HG02885 (cell line): ENCODE results near the gene LDLRAD3.
"Not testable (repeated sequence)": the region's sequence is repeated elsewhere in the genome, so short reads cannot be mapped to it uniquely, and the experiment has no call there.

Experiments
- ATAC-seq: cut with Tn5 transposase; IDR thresholded peaks from one replicate; pipeline ENCODE4 v1.9.1; 2021; ENCODE audit warnings: mild to moderate bottlenecking; ENCODE audit not compliant: unreplicated experiment, poor library complexity

The LDLRAD3 gene

DNA sequence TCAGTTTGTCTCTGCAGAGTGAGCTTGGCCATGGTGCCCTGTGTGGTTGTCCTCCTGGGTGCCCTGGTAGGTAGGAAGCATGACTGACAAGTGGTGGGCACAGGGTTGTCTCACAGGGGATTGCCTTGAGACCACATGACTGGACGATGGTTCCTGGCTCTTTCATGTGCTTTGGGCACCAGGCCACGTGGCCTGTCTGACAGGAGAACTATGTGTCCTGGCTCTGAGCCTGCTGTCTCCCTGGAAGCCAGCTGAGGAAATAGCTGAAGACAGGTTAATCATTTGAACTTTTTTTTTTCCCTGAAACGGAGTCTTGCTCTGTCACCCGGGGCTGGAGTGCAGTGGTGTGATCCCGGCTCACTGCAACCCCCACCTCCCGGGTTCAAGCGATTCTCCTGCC, 93.2 kb downstream of the LDLRAD3 start:
- no peak for ATAC-seq

DNA sequence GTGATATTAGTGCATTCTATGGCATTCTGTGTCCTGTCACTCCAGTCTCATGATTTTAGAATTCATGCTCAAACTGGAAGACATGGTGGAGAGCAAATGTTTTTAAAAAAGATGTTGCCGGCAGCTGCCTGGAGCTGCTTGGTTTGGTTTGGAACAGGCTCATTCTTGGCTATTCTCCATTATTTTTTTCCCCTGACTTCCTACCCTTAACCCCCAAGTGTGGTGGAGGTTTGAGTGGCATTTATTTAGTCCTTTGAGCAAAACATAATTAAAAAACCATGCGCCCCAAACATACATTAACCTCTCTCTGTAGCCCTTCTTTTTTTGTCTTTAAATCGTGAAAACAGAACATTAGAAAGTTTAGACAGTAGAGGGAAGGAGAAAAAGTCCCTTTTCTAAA, 94.7 kb downstream of the LDLRAD3 start:
- no peak for ATAC-seq

DNA sequence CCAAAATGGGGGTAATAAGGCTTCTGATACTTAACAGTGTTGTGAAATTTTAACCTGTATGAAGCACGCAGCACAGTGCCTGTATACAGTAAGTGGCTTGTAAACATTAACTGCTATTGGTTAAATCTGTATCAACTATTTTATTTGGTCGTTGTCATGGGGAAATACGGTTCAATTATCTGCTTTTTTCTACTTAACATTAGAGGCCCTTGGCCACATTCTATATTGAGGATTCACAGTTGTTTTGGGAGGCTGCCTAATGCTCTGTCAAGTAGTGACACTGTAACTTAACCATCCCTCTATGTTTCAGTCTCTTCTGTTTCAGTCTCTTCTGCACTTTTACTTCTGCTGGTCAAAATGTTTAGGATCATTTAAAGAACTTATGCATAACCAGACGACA, 95.6 kb downstream of the LDLRAD3 start:
- ATAC-seq, result no peak

DNA sequence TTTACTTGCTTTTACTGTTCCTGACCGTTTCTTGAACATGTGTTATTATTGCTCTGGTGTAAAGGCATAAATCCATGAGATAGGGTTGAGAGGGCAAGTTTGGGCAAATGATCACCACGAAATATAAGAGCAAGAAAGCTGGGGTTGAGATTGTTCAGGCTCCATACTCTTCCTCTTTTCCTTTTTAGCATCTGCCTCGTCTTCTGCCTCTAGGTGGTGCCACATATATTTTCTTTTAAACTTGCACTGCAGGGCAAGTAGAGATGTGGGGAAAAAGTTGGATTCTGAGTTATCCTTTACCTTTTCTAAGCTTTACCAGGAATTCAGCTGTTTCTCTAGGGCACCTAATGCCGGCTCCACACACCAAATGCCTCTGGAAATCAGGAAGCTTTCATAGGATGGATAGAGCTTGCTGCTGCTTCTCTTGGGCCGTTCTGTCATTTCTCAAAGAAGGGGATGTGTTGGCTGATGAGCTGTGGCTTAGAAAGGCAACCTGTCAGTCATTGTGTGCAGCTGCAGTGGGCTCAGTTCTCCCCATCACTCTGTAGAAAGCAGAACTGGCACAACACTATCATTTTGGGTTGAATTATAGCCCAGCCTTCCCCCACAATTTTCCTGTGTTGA, 98.2 kb downstream of the LDLRAD3 start:
- ATAC-seq, result no peak

DNA sequence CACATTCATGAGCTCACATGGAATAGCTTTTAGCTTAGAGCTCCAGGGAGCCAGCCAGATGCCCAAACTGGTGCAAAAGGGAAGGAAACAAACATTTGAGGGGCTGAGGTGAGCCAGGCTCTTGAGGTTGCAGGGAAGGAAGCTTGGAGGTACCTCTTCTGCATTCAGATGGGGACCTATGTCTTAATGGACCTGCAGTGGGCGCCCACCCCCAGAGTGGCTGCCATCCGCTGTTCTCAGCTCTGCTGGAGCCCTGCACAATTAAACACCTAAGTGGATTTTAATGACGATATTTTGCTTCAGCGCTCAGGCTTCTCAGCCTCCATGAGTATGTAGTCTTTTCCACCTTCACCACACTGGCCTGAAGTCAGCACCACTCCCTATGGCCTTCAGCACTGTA, 100.8 kb downstream of the LDLRAD3 start:
- ATAC-seq, result no peak

DNA sequence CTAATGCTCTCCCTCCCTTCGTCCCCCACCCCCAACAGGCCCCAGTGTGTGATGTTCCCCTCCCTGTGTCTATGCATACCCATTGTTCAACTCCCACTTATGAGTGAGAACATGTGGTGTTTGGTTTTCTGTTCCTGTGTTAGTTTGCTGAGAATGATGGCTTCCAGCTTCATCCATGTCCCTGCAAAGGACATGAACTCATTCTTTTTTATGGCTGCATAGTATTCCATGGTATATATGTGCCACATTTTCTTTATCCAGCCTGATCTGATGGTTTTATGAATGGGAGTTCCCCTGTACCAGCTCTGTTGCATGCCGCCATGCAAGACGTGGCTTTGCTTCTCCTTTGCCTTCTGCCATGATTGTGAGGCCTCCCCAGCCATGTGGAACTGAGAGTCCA, 102.1 kb downstream of the LDLRAD3 start:
- not testable (repeated sequence) for ATAC-seq

DNA sequence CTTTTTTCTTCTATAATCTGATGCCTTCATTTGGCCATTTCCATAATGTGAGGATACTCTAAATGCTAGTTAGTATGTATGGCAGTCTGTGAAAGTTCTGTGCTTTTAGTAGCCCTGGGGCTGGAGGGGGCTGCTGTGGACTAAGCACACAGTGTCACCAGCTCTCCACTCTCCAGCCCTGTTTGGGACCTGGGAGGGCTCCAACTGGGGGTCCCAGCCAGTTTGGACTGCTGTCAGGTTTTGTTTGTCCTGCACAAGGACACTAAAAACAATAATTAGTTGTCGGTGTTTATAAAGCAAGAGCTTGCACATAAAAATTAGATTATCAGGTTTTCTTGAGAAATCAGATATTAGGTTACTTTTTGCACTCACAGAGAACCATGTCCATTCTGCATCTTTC, 103.1 kb downstream of the LDLRAD3 start:
- ATAC-seq, result no peak

DNA sequence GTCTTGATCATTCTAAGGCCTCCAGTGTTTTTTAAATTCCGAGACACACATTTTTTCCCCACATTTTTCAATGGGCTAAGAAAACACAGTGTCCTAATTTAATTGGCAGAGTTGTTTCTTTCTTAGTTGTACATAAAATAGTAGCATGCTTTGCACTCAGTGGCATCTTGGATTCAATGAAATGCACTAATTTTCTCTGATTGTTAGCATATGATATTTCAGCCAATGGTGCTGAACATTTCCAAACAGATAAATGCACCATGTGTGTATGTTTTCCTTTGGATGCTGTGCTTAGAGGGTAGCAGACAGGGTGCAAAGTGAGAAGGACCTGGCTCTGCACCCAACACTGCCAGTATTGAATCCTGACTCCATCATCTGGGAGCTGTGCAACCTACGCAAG, 103.5 kb downstream of the LDLRAD3 start:
- ATAC-seq, result no peak

DNA sequence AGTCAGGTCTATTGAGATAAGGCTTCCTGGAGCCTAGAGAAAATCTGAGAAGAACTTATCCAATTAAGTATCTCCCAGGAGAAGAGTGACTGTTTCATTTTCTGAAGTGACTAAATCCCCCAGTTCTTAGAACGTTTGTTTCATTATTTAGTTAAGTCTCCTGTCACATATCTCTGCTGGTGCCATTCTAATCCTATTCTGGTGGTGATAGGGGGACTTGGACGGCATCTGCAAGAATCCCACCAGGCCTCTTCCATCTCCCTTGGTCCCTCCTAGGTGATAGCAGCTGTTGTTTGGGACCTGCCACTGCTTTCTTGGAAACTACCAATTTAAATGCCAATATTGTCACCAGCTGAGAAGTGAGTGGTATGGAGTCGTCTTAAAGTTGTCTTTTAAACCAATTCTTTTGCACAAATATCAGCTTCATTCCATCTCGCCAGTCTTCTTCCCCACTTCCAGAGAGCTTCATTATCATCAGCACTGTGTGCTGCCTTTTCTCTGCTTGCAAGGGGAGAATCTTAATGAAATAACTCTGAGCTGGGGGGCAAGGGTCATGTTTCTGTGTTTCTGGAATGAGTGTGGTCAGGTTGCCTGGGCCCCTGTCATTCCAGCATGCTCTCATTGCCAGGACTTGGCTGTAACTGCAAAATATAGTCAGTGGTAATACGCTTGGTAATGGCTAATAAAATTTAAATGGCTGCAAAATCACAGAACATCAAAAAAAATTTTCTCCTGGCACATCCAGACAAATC, 104.8 kb downstream of the LDLRAD3 start:
- ATAC-seq, result no peak

DNA sequence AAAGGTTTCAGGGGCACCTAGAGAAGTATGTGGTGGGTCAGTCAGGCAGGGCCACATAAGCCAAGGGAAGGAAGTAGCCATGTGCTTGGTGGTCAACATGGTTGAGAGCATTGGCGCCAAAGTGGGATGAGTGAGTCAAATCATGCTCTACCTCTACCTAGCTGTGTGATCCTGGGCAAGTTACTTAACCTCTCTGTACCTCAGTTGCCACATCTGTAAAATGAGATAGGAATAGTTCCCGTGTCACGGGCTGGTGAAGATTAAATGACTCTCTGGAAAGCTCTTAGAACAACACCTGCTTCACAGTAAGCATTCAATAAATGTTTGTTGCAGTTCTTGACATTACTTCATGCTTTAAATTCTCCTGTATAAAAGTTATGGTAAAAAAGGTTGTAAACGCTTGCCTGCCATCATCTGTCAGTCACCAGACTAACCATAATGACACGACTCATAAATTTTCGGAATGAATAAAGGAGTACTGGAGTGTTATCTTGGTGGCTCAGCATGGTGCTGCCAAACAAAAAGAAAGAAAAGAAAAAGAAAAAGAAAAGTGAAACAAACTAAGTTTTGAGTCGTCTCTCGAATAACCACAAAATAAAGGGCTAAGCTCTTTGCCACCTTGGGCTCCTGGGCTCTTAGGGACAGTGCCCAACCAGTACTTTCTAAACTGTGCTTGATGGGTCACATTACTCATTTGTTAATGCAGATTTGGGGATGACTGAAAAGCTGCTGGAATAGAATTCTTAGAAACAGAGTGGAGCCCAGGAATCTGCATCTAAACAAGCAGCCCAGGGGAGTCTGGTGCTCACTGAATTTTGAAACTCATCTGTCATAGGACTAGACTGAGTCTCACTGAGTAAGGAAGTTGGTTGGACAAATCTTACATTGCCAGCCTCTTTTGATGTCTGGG, 107.6 kb downstream of the LDLRAD3 start:
- ATAC-seq, result no peak

DNA sequence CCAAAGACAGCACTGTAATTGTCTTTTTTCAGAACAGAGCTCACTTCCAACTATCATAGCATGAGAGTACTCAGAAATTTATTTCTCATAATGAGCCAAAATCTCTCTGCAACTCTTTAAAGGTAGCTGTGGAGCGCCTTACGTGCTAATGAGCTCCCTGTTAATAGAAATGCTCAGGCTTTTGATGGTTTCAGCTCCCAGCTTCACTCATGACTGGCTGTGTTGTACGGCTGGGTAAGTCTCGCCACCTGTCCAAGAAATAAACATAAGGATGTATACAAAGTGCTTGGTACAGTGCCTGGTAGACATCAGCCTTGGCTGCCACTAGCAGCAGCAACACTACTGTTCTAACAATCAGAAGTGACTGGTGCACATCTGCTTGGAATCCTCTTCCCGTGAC, 109.4 kb downstream of the LDLRAD3 start:
- no peak for ATAC-seq

DNA sequence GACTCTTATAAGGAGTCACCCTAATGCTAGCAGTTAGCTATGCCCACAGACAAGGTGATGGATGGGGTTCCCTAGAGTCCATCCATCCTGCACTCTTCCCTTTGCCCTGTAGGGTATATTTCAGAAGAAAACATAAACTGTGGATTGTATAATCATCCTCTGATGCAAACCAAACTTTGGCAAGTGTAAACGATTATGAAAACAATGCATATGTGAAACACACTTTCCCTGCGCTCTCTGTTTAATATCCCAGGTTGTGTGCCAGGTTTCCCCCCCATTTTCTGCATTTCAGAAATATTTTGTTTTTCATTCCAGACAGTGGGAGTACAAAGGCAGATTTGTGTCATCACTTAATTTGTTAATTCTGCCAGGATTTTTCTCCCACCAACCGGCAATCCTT, 110.0 kb downstream of the LDLRAD3 start:
- ATAC-seq, result no peak

DNA sequence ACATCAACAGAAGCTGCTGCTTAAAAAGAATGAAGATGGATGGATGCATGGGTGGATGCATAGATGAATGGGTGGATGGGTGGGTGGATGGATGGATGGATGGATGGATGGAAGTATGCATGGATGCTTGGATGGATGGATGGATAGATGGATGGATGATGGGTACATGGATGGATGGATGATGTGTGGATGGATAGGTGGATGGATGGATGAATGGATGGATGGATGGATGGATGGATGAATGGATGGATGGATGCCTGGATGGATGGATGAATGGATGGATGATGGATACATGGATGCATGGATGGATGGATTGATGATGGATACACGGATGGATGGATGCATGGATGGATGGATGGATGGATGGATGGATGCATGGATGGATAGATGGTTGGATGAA, 110.8 kb downstream of the LDLRAD3 start:
- ATAC-seq, result no peak

DNA sequence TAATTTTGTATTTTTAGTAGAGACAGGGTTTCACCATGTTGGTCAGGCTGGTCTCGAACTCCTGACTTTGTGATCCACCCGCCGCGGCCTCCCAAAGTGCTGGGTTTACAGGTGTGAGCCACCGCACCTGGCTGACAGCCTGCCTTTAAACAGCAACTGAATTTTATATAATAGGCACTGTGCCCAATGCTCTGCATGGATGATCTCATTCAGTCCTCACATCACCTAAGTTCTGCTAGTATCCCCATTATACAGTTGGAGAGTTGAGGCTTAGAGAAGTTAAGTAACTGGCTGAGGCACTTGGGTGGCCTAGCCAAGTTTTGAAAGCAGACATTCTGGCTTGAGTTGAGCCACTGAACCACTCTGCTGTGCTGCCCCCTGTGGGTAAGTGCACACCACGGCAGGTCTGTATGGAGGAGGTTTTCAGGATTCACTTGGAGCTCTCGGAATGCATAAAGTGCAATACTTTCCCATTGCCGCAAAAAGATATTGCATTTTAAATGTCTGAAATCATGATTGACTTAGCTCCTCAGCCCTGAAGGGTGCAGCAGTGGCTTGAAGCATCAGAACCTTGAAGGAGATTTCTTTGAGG, 112.4 kb downstream of the LDLRAD3 start:
- ATAC-seq, result no peak

DNA sequence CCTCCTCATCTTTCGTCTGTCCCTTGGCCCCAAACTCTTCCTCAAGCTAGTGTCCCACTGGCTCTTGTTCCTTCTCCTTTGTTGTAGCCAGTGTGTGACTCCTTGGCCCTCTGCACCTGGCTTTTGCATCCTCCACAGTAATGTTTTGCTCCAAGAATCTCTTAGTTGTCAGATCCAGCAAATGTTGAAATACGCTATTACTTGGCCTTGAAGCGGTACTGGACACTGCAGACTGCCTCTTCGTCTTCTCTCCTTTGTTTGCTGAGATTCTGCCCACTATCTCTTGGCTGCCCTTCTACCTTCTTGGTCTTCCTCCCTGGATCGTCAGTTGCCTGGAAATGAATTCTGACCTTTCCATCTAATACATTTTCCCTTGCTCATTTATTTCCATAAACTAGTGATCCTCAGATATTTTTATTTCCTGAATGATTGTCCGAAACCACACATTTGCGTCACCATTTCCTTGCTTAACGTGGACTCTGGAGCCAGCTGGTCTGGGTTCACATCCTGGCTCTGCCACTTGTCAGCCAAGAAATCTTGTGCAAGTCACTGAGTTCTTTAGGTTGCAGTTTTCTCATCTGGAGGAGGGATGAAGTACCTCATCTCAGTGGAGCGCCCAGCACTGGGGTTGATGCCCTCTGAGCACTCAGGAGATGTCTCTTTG, 113.6 kb downstream of the LDLRAD3 start:
- ATAC-seq, result no peak

DNA sequence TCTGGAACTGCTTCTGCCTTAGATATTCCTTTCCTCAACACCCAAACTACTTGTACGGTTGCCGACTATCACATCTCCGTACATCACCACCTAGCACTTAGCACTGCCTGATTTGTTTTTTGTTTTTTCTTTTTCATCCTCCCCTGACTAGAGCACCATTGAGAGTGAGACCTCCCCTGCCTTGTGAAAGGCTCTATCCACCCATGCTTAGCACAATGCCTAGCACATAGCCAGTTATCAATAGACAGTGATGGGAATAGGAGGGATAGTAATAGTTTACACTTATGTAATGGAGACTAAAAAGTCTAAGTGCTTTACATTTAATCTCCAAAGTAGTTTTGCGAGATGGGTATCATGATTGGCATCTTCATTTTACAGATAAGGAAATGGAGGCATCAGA, 115.8 kb downstream of the LDLRAD3 start:
- ATAC-seq, result no peak

DNA sequence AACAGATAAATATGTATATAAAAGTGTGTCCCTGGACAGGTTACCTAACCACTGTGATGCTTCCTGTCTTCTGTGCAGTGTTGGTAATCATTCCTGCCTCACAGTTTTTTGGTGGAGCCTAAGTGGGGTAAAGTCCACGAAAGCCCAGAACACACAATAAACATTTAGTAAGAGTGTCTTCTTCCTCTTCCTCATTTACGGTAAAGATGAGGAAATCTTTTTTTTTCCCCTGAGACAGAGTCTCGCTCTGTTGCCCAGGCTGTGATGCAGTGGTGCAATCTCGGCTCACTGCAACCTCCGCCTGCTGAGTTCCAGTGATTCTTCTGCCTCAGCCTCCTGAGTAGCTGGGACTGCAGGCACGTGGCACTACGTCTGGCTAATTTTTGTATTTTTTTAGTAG, 117.1 kb downstream of the LDLRAD3 start:
- no peak for ATAC-seq

DNA sequence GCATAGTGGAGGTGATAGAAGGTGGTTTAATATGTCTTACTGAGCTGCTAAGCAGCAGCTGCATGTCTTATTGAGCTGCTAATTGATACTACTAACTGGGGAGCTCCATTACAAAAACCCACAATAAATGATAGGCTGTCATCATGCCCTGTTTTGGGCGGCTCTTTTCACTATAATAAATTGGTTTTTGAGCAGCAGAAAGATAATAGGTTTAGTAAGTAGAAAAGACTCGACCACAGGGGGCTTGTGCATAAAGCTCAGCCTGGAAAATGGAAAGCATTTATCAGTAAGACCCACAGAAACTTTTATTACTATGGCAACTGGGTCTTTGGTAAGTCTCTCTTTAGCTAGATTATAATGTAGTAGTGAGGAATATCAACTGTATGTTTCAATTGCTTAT, 117.6 kb downstream of the LDLRAD3 start:
- ATAC-seq, result no peak

DNA sequence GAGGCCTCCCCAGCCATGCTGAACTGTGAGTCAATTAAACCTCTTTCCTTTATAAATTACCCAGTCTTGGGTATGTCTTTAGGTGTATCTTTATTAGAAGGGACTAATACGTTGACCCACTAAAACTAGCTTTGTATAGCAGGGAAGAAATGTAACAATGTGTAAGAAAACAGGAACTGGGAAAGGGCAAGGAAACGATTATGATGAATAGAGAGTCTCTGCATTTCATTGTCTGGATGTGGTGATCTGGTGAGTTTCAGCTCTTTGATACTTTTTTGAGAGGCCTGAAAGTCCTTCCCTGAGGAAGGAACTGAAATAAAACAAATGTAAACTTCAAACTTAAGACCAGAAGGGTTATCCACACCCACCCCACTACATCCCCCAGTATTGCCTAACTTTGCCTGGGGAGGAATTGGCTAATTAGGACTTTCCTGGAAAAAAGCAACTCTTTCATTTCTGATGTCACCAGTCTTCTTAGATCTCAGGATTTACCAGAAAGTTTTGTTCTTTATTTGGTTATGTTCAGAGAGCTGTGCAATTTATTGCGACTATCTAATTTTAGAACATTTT, 119.0 kb downstream of the LDLRAD3 start:
- no peak for ATAC-seq

DNA sequence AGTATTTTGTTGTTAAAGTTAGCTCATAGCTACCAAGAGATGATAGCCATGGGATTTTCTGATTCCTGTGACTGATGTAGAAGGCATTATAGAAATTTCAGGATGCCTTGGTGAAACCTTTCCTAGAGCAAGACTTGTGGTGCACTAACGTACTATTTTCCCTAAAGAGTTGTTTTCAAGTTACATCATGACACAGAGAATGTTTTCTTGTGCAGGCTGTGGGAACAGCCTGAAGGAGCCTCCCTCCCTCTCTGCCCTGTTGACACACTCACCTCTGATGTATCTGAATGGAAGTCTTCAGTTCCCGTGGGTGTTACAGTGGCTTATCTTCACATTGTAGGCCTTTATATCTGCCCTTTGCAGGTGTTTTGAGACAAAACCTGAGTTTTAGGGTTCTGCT, 121.6 kb downstream of the LDLRAD3 start:
- ATAC-seq, result no peak
